Prostate gland (tissue), 2 donors: ENCODE data around the gene SPG7.

Source experiments
- POLR2A ChIP-seq: fragments of 450-650 bp; IDR thresholded peaks from one replicate; pipeline ENCODE4 v1.6.1; 2016; ENCODE audit warnings: antibody characterized with exemption, mild to moderate bottlenecking
- POLR2AphosphoS5 ChIP-seq: sonication (generic); formaldehyde crosslinking; IDR thresholded peaks from one replicate; pipeline ENCODE4 v1.6.1; 2017; ENCODE audit warnings: antibody characterized with exemption
- TF ChIP-seq, protein P1 (sequence below), 4 experiments: fragments of 200-600 bp in 2 of 4; fragments of 450-650 bp in 2 of 4; sonication (generic) in 2 of 4; IDR thresholded peaks; 1 replicate in 3 of 4; 2 replicates in 1 of 4; pipeline ENCODE4 v1.5.1; 2016 to 2019; ENCODE audit warnings: antibody characterized with exemption in 4 of 4, mild to moderate bottlenecking in 2 of 4, moderate library complexity in 2 of 4

DNA sequence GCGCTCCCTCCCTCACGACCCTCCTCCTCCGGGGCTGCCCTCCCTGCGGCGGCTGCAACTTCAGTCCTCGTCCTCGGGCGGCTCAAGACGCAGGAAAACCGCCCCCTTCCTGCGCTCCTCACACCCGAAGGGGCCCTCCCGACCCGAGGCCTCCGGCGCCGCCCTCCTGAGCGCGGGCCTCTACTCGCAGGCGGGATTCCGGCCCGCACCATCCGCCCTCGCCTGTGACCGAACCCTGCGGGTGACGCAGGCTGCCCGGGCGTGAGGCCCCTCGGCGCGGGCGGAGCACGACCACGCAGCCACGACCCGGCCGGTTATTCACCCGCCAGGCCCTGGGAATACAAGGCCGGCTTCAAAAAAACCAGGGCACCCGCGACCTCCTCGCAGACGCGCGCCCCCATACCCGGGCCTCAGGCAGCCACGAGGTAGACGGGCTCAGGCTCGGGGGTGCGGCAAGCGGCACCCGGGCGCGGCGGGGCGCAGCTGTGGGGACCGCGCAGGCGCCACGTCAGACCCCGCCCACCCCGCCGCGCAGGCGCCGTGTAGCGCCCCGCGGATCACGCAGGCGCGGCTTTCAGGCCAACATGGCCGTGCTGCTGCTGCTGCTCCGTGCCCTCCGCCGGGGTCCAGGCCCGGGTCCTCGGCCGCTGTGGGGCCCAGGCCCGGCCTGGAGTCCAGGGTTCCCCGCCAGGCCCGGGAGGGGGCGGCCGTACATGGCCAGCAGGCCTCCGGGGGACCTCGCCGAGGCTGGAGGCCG lies at the start of gene SPG7:
- TF ChIP-seq, protein P1, sequence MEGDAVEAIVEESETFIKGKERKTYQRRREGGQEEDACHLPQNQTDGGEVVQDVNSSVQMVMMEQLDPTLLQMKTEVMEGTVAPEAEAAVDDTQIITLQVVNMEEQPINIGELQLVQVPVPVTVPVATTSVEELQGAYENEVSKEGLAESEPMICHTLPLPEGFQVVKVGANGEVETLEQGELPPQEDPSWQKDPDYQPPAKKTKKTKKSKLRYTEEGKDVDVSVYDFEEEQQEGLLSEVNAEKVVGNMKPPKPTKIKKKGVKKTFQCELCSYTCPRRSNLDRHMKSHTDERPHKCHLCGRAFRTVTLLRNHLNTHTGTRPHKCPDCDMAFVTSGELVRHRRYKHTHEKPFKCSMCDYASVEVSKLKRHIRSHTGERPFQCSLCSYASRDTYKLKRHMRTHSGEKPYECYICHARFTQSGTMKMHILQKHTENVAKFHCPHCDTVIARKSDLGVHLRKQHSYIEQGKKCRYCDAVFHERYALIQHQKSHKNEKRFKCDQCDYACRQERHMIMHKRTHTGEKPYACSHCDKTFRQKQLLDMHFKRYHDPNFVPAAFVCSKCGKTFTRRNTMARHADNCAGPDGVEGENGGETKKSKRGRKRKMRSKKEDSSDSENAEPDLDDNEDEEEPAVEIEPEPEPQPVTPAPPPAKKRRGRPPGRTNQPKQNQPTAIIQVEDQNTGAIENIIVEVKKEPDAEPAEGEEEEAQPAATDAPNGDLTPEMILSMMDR (IDR thresholded peaks at IDR 0.05): peak in 1 of 4 experiments; percentile 20
- TF ChIP-seq POLR2AphosphoS5 (peak; percentile 37), POLR2A (peak; percentile 95)
